HG03439 (cell line): ENCODE measurements around the gene MIB2.
"Not testable (repeated sequence)": the region's sequence is repeated elsewhere in the genome, so short reads cannot be mapped to it uniquely, and the experiment has no call there.

Experiments used
- ATAC-seq: cut with Tn5 transposase; IDR thresholded peaks from one replicate; pipeline ENCODE4 v1.9.1; 2021; ENCODE audit warnings: mild to moderate bottlenecking, moderate library complexity; ENCODE audit not compliant: unreplicated experiment

The MIB2 gene

GRCh38 chr1:1646326-1646725 is 31.0 kb downstream of the MIB2 start:
- ATAC-seq, result not testable (repeated sequence)

GRCh38 chr1:1647567-1648241 is 32.4 kb downstream of the MIB2 start:
- not testable (repeated sequence) for ATAC-seq

GRCh38 chr1:1648265-1648664 is 33.0 kb downstream of the MIB2 start:
- ATAC-seq, result not testable (repeated sequence)

GRCh38 chr1:1658583-1659549 is 43.6 kb downstream of the MIB2 start, which contains the start of gene CDK11B:
Gene CDK11B (minus strand): TSS chr1:1659004. CDS start chr1:1657485, 1,519 bp downstream.
- peak; percentile 73 for ATAC-seq

GRCh38 chr1:1662392-1662791 is 47.1 kb downstream of the MIB2 start:
- not testable (repeated sequence) for ATAC-seq

- ATAC-seq, result not testable (repeated sequence)
Observed at GRCh38 chr1:1662830-1663560, 47.7 kb downstream of the MIB2 start.

- not testable (repeated sequence) for ATAC-seq
Observed at GRCh38 chr1:1664318-1664717, 49.0 kb downstream of the MIB2 start.

- no peak for ATAC-seq
Observed at GRCh38 chr1:1664941-1665814, 49.9 kb downstream of the MIB2 start.

GRCh38 chr1:1665815-1666251 is 50.5 kb downstream of the MIB2 start:
- no peak for ATAC-seq

GRCh38 chr1:1666526-1666925 is 51.2 kb downstream of the MIB2 start:
- ATAC-seq, result no peak

GRCh38 chr1:1669468-1670440 is 54.5 kb downstream of the MIB2 start:
- ATAC-seq, result no peak

GRCh38 chr1:1670866-1671265 is 55.6 kb downstream of the MIB2 start:
- ATAC-seq, result no peak

- no peak for ATAC-seq
Observed at GRCh38 chr1:1671365-1672119, 56.2 kb downstream of the MIB2 start.

- no peak for ATAC-seq
Observed at GRCh38 chr1:1672181-1672965, 57.1 kb downstream of the MIB2 start.

- ATAC-seq, result not testable (repeated sequence)
Observed at GRCh38 chr1:1674806-1675205, 59.5 kb downstream of the MIB2 start.

- ATAC-seq, result peak; percentile 32
Observed at GRCh38 chr1:1675218-1675617, 59.9 kb downstream of the MIB2 start.

GRCh38 chr1:1676087-1676486 is 60.8 kb downstream of the MIB2 start:
- not testable (repeated sequence) for ATAC-seq
